Fibroblast of the conjunctiva (primary cell): ENCODE data around the gene CINP.
"Not testable (repeated sequence)": the region's sequence is repeated elsewhere in the genome, so short reads cannot be mapped to it uniquely, and the experiment has no call there.

Experiments used
- DNase-seq: peaks from one replicate; pipeline ENCODE4 v3.0.0-alpha.2; 2010; ENCODE audit warnings: low read depth

CINP gene

GRCh38 chr14:102353126-102353619, 9.5 kb downstream of the CINP start:
- DNase-seq, result no peak

DNA sequence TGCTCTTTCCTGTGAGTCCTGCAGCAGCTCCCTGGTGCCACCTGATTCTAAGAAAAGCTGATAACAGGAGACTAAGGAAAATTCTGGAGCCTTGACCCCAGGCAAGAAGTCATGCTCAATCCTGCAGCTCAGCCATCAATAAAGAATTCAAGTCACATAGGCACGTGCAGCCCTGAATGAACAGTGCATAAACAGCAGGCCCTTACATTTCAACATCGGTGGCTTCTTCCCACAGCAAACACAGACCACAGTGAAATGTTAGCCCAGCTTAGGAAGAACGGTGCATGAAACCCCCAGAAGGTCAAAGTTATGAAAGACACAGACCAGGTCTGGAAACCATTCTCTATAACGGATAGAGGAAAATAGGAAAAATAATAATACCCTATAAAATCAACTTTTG, 10.5 kb downstream of the CINP start:
- no peak for DNase-seq

DNA sequence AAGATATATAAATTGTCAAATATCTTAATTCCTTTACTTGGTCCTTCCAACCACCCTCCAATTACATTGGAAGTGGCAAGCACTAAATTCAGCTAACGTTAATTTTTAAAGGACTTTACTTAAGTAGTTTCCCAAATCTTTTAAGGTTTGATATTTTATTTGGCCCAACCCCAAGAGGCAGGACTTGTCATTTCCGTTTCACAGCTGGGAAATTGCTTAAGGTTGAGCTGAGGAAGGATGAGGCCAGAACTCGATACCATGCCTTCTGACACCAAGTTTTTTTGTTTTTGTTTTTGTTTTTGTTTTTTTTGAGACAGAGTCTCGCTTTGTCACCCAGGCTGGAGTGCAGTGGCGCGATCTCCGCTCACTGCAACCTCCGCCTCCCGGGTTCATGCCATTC, 11.1 kb downstream of the CINP start:
- DNase-seq, result not testable (repeated sequence)

GRCh38 chr14:102351023-102351422, 11.7 kb downstream of the CINP start:
- DNase-seq, result no peak

- no peak for DNase-seq
Observed at GRCh38 chr14:102348376-102348775, 14.3 kb downstream of the CINP start.

DNA sequence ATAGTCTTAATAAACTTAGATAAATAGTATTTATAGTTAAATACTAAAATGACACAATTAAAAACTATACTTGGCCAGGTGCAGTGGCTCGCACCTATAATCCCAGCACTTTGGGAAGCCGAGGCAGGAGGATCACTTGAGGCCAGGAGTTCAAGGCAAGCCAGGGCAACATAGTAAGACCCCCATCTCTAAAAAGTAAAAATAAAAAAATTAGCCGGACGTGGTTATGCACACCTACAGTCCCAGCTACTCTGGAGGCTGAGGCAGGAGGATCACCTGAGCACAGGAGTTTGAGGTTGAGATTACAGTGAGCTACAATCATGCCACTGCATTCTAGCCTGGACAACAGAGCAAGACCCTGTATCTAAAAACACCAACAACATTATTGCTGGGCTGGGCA, 16.0 kb downstream of the CINP start:
- DNase-seq, result no peak

- no peak for DNase-seq
Observed at GRCh38 chr14:102345232-102345631, 17.5 kb downstream of the CINP start.

DNA sequence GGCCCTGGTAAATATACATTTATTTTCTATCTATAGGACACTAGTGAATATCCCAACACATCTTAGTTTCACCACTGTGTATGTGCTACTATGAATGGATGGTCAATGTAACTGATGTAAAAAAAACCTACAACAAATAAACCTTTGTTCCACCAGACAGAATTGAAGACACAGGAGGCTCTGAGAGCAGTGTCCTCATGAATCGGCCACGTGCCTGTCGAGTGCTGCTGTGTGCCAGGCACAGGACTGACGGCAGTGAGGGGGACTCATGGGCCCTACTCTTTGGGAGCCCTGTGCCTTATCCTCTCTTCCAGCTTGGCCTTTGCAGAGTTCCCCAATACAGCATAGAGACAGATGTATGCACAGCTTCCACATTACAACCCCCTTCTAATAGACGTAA, 18.2 kb downstream of the CINP start:
- DNase-seq, result no peak

DNA sequence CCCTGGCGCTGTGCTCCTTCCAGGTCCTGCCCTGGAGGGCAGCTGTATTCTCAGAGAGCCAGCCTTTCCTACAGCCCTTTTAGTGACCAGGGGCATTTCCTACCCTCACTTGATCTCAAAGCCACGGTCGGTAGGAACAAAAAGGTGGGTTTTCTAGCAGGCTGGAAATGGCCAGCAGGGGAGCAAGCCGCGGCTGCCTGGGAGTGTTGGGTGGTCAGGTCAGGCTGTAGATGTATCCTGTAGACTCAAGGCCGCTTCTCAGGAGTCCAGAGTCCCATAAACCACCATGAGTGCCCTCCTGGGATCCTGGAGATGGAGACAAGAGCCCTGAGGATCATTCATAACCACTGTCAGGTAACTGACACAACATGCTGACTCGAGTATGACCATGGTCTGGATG, 18.6 kb downstream of the CINP start:
- no peak for DNase-seq

DNA sequence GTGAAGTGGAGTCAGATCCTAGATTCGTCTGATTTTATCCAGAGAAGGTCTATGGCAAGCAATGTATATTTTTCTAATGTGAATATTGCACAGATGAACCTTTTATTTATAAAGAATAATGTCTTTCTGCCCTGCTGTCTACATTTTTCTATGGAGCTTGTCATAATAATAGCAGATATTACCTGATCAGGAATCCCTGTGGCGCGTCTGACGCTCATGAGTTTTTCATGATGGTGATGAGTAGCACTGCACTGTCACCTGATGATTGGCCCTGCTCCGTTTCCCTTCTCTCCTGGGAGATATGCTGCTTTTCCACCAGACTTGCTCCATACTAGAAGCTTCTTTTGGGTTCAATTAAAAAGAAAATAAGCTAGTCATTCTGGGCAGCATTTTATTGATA, 20.5 kb downstream of the CINP start:
- no peak for DNase-seq

GRCh38 chr14:102341566-102341965, 21.1 kb downstream of the CINP start:
- DNase-seq, result no peak

DNA sequence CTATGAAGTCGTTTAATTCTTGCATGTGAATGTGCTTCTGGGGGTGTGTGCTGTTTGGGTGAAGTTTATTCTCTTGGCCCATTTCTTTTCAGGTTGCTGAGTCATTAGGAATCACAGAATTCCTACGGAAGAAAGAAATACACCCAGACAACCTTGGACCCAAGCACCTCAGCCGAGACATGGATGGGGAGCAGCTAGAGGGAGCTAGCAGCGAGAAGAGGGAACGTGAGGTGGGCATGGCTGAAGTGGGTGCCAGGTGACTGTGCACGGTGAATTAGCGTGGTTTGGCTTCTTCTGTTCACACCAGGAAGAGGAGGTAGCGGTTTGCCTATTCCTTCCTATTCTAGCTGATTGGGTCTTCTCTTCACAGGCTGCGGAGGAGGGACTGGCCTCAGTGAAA, 24.0 kb downstream of the CINP start:
- no peak for DNase-seq

DNA sequence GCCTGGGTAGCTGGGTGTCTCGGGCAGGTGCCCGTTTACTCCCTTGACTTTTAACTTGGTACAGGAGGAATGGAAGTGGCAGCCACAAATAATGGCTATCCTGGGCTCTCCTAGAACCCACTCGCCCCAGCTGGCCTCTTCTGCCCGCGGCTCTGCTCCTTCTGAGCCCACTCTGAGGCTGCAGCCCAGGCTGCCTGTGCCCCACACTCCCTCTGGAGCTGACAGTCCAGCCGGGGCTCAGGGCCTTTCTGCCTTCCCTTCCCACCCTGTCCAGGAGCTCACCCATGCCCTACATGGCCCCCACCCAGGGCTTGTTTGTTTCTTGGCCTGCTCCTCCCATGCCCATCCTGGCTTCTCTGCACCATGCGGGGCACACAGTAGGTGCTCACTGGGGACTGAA, 27.5 kb downstream of the CINP start:
- DNase-seq, result no peak

DNA sequence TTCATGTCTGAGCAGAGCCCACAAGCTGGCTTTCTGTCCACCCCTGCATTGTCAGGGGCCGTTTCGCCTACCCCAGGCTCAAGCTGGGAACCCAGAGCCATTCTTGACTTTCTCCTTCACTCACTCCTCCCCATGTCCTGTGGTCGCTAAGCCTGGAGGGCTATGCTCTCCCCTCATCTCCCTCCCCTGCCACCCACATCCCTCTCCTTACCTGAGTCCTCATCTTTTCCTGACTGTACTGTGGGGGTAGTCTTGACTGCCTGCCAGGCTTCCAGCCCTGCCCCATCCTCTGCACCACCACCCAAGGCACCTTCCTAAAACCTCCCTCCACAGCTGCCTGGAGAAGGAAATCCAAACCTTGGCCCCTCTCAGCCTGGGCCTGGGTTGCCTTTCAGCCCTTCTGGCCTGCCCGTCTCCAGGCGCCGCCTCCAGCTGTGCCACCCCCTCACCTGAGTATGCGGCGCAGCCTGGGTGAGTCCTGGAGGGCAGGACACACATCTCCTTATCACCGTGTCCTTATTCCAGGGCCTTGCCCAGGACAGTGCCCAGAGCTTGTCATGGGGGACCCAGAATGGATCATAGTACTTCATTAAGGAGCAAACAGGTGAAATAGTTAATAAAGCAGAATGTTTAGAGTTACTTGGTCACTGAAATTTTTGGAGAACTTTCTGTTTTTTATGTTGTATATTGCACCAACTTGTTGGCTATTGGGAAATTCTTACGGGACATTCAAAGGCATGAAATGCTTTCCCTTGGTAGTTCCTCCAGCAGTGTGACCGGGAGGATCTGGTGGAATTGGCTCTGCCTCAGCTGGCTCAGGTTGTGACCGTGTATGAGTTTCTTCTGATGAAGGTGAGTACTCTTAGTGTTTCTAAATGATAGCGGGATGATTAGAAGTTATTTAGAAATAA, 28.6 kb downstream of the CINP start:
- DNase-seq, result no peak

DNA sequence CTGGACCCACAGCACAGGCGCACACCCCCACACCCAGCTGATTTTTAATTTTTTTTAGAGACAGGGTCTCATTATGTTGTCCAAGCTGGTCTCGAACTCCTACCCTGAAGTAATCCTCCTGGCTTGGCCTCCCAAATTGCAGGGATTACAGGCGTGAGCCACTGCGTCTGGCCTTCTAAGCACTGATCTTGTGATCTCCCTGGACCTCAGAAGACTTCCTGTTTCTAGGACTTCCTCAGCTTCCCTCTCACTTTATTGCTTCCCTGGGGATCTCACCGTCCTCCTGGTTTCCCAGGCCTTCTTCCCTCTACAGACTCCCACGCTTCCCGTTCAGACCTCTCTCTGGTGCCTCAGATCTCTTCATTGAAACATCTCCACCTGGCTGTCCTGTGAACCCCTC, 29.3 kb downstream of the CINP start:
- no peak for DNase-seq

GRCh38 chr14:102330806-102331205, 31.9 kb downstream of the CINP start:
- DNase-seq, result no peak

- DNase-seq, result not testable (repeated sequence)
Observed at GRCh38 chr14:102329381-102329780, 33.3 kb downstream of the CINP start.

DNA sequence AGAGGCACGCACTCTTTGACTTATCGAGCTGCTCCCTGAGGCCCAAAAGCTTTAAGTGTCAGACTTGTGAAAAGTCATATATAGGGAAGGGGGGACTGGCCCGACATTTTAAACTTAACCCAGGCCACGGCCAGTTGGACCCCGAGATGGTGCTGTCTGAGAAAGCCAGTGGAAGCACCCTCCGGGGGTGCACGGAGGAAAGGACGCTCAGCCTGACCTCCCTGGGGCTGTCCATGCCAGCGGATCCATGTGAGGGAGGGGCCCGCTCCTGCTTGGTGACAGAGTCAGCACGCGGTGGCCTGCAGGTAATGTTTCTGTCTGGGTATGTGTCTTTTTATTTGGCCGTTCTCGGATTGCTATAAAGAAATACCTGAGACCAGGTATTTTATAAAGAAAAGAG, 36.1 kb downstream of the CINP start:
- DNase-seq, result no peak

- DNase-seq, result no peak
Observed at GRCh38 chr14:102325791-102326345, 36.8 kb downstream of the CINP start.

GRCh38 chr14:102323102-102323501, 39.6 kb downstream of the CINP start:
- peak; percentile 85 for DNase-seq

GRCh38 chr14:102321456-102322422, 41.0 kb downstream of the CINP start:
- no peak for DNase-seq

DNA sequence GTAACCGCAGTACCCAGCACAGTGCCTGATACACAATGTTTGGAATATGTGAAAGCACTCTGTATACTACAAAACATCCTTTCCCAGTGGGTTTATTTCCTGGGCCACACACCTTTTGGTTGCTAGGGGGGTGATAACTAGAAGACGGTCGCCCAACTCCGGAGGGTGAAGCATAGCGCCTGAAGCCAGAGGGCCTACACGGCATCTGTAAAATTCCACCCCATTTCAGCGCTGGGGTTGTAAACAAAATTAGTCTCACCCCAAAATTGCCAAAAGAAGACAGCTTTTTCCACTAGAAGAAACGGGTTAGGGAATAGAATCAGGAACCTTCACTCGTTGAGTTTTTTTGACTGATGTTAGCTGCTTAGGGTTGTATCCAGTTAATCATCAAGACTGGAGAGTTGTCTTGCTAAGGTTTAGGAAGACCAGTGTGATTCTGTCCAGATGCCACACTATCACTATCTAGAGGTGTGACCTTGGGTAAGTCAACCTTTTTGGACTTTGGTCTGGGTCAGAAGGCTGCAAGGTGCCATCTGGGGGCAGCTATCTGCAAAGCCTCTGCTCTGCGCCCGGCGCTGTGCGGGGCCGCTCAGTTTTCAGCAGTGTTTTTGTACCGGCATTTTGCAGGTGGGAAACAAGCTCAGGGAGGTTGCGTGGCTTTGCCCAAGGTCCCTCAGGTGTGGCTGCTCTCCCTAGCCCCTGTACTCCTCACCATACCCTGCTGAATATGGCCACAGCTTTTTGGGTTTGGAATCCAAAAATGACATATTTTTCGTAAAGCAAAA, 41.8 kb downstream of the CINP start:
- DNase-seq, result no peak
